K562 (cell line): ENCODE results near the gene TM7SF2. TPM values are rescaled to one million over a fixed set of nuclear protein-coding genes. Genes with fewer than 3 reads are reported as not detected.

ENCODE experiments used
- ATAC-seq: fragments of 200-7000 bp; cut with Tn5 transposase; 3 replicates; pipeline ENCODE4 v1.9.1; 2020; ENCODE audit warnings: moderate library complexity
- BruUV-seq: library from RNA; stranded (reverse); fragments of 400-500 nt; replicated peaks from 2 replicates; lab custom pipeline; 2021; lab: Mats Ljungman, UMichigan
- CTCF ChIA-PET: fragments of 300-600 bp; formaldehyde crosslinking; extraction: SDS; loops from one replicate; lab custom pipeline; 2021; ENCODE audit warnings: low intra/inter-chr PET ratio; lab: Yijun Ruan, JAX
- POLR2A ChIA-PET: fragments of 300-600, 350-650 bp; sonication (Branson Sonifier 250); formaldehyde crosslinking; extraction: SDS; loops from one replicate; lab custom pipeline; 2021; ENCODE audit warnings: antibody characterized with exemption, inconsistent platforms; lab: Yijun Ruan, JAX
- DNase-seq, 4 experiments: peaks; one replicate each; pipeline versions ENCODE4 v3.0.0 to v3.0.0-alpha.2; 2011 to 2018; ENCODE audit warnings: low spot score in 3 of 4, mixed read lengths in 3 of 4; ENCODE audit errors: extremely low read depth in 1 of 4
- FAIRE-seq: peaks from 2 replicates; lab custom pipeline; 2011; peaks lifted over from hg19 to GRCh38; lab: Jason Lieb, UNC
- H2AFZ ChIP-seq: 2 replicates; pipeline ENCODE4 v1.6.0; 2011; ENCODE audit warnings: low read depth, low read length, control low read depth, inconsistent platforms
- H3K27ac ChIP-seq: fragments of 200-600 bp; 3 replicates; pipeline ENCODE4 v1.8.0; 2011; ENCODE audit warnings: low read depth, mild to moderate bottlenecking, control low read depth, inconsistent platforms, low read length, moderate library complexity, mixed read lengths; ENCODE audit errors: extremely low read depth
- H3K27me3 ChIP-seq, 2 experiments: fragments of 300-600 bp in 1 of 2; 2 replicates in 1 of 2; 3 replicates in 1 of 2; pipeline versions ENCODE4 v1.6.0 to v1.8.0; 2011; ENCODE audit warnings: inconsistent platforms in 2 of 2, low read length in 2 of 2, mild to moderate bottlenecking in 1 of 2, mixed read lengths in 1 of 2, moderate library complexity in 1 of 2; ENCODE audit not compliant: control insufficient read depth in 2 of 2, insufficient read depth in 2 of 2
- H3K36me3 ChIP-seq: fragments of 300-600 bp; 3 replicates; pipeline ENCODE4 v1.8.0; 2011; ENCODE audit warnings: mild to moderate bottlenecking, low read length, inconsistent platforms; ENCODE audit not compliant: control insufficient read depth, insufficient read depth
- H3K4me1 ChIP-seq, 2 experiments: fragments of 200-600 bp in 1 of 2; replicated peaks in 1 of 2; 2 replicates in 1 of 2; 3 replicates in 1 of 2; pipeline versions ENCODE4 v1.5.1 to v1.8.0; 2011; ENCODE audit warnings: inconsistent platforms in 2 of 2, low read length in 2 of 2, mild to moderate bottlenecking in 1 of 2, mixed read lengths in 1 of 2, moderate library complexity in 1 of 2; ENCODE audit not compliant: control insufficient read depth in 2 of 2, insufficient read depth in 2 of 2
- H3K4me2 ChIP-seq: 2 replicates; pipeline ENCODE4 v1.6.1; 2011; ENCODE audit warnings: low read length, control low read depth, inconsistent platforms, mixed read lengths; ENCODE audit not compliant: insufficient read depth
- H3K4me3 ChIP-seq: fragments of 200-600 bp; sonication (generic), shearing (Covaris generic); 2 replicates; pipeline ENCODE4 v1.5.1; 2016; ENCODE audit warnings: control low read depth, inconsistent platforms
- H3K79me2 ChIP-seq: fragments of 200-600 bp; 3 replicates; pipeline ENCODE4 v1.8.0; 2011; ENCODE audit warnings: low read length, inconsistent platforms; ENCODE audit not compliant: control insufficient read depth, insufficient read depth
- H3K9ac ChIP-seq, 2 experiments: 2 replicates each; pipeline versions ENCODE4 v1.6.0 to v1.6.1; 2011; ENCODE audit warnings: low read depth in 2 of 2, low read length in 2 of 2, control low read depth in 1 of 2, inconsistent platforms in 1 of 2, mild to moderate bottlenecking in 1 of 2, mixed read lengths in 1 of 2; ENCODE audit not compliant: insufficient read depth in 1 of 2
- H3K9me1 ChIP-seq: one replicate; pipeline ENCODE4 v1.6.0; 2011; ENCODE audit warnings: inconsistent platforms, mild to moderate bottlenecking, low read length, moderate library complexity; ENCODE audit not compliant: control insufficient read depth, insufficient read depth
- H3K9me3 ChIP-seq: replicated peaks from 2 replicates; pipeline ENCODE4 v1.5.1; 2011; ENCODE audit warnings: low read depth, low read length, inconsistent platforms; ENCODE audit not compliant: control insufficient read depth, insufficient read depth
- H4K20me1 ChIP-seq: replicated peaks from 2 replicates; pipeline ENCODE4 v1.6.1; 2011; ENCODE audit warnings: low read length, inconsistent platforms, mixed read lengths; ENCODE audit not compliant: control insufficient read depth, insufficient read depth
- CCAR2 ChIP-seq: fragments of 200-400 bp; formaldehyde crosslinking; IDR thresholded peaks from 2 replicates; pipeline ENCODE4 v1.6.1; 2017; ENCODE audit warnings: mild to moderate bottlenecking, low read depth, low read length
- CXXC5 ChIP-seq: fragments of 250-450 bp; sonication (Bioruptor Pico); IDR thresholded peaks from 2 replicates; pipeline ENCODE4 v1.8.0; 2022; ENCODE audit warnings: inconsistent platforms, mild to moderate bottlenecking, moderate library complexity
- HDGF ChIP-seq: fragments of 450-650 bp; IDR thresholded peaks from 2 replicates; pipeline ENCODE4 v1.6.1; 2016
- RBM14 ChIP-seq: fragments of 200-400 bp; formaldehyde crosslinking; IDR thresholded peaks from 2 replicates; pipeline ENCODE4 v1.6.1; 2018; ENCODE audit warnings: low read depth, mild to moderate bottlenecking, low read length, moderate library complexity, borderline replicate concordance; ENCODE audit not compliant: insufficient read depth
- STAT6 ChIP-seq: sonication (generic); formaldehyde crosslinking; IDR thresholded peaks from 2 replicates; pipeline ENCODE4 v1.8.1; 2023; ENCODE audit warnings: mild to moderate bottlenecking, missing genetic modification reagents
- ZNF408 ChIP-seq: fragments of 250-450 bp; sonication (Bioruptor Pico); IDR thresholded peaks from 2 replicates; pipeline ENCODE4 v1.4.0; 2020; ENCODE audit warnings: low read depth, mild to moderate bottlenecking, moderate library complexity
- ZNF778 ChIP-seq: fragments of 450-650 bp; formaldehyde crosslinking; IDR thresholded peaks from 2 replicates; pipeline ENCODE4 v1.4.0; 2020; ENCODE audit warnings: mild to moderate bottlenecking, moderate library complexity
- WGBS: fragments of 100-300 bp; shearing (Covaris generic); methylation state at CpG from one replicate; pipeline ENCODE4 v1.1.6; 2016; ENCODE audit warnings: low coverage, mixed read lengths; ENCODE audit not compliant: insufficient coverage; ENCODE audit errors: missing lambda C conversion rate; 5-methylcytosine and 5-hydroxymethylcytosine counted together
- in situ Hi-C: fragments of 300-500 bp; cut with MboI; formaldehyde crosslinking; loops from 4 replicates; pipeline ENCODE4 v1.15.0; 2018; ENCODE audit warnings: inconsistent platforms, mixed read lengths
- intact Hi-C: fragments of 100-400 bp; cut with micrococcal nuclease; formaldehyde crosslinking; loops from 2 replicates; pipeline ENCODE4 v1.14.2; 2022
- polyA plus RNA-seq, 8 experiments: library from polyadenylated mRNA; depleted of rRNA in 4 of 8; stranded (reverse) in 5 of 8; unstranded in 3 of 8; fragments of >200 nt; fragmentation: Nextera tagmentation in 2 of 8; fragmentation: Illumina TruSeq in 1 of 8; extraction: Ambion mirVana in 2 of 8; extraction: Trizol in 1 of 8; gene quantifications; 2 replicates each; pipeline versions ENCODE4 v1.2.1 to v1.2.3, GENCODE V29; 2011 to 2014; ENCODE audit warnings: inconsistent platforms in 1 of 8, missing spikeins in 1 of 8
- total RNA-seq, 7 experiments: library from RNA; depleted of rRNA in 6 of 7; stranded (reverse); fragments of >200 nt in 6 of 7; fragmentation: Illumina TruSeq in 2 of 7; extraction: Trizol in 2 of 7; gene quantifications; 2 replicates each; pipeline versions ENCODE4 v1.2.1 to v1.2.3, GENCODE V29; 2011 to 2021; ENCODE audit warnings: low replicate concordance in 1 of 7

The TM7SF2 gene
- total and polyA plus RNA-seq, 9 of the 15 experiments (the other 6 are each of a cell fraction or from before 2014, with no cell fraction given) = 1.2 to 22.0 (median 14.3) TPM

GRCh38 chr11:65136515-65137096 is 24.9 kb downstream of the TM7SF2 start:
- intact Hi-C loops (no loop called here), in situ Hi-C loops (no loop called here)
- H3K27ac ChIP-seq = no peak overlapping the region
- H3K4me2 ChIP-seq = no peak overlapping the region
- FAIRE-seq (peak; percentile 29), ATAC-seq (no peak), DNase-seq (no peak)
- no peak overlapping the region for H3K4me3 ChIP-seq
- no TSS peak for BruUV-seq
- H3K9ac ChIP-seq = peak overlapping the region in 1 of 2 experiments; percentile 24; a peak in 1 of 4 replicates
- CTCF ChIA-PET = no interaction called here
- peaks cover 21 to 43% of the 10 kb centered on the region in 2 experiments; a peak in 4 of 5 replicates for H3K4me1 ChIP-seq
- WGBS = 84% methylated on average over 15 of the region's 15 CpGs
- H2AFZ ChIP-seq = no peak overlapping the region
- H3K79me2 ChIP-seq = peaks cover 34% of the 10 kb centered on the region
- POLR2A ChIA-PET = interaction anchor here (0.6 to 8.4 kb wide), 9 partner anchors 10 to 477 kb away, joined by 3 to 182 read pairs (median 9); partner anchors contain the start of genes CAPN1, FAU, MRPL49 and SPDYC
- H3K27me3 ChIP-seq = no peaks in the 10 kb centered on the region; a peak in 1 of 5 replicates
- H4K20me1 ChIP-seq = peaks cover 7% of the 10 kb centered on the region; the same call in 1 of the 2 replicates
- peaks cover 4% of the 10 kb centered on the region for H3K9me1 ChIP-seq
- H3K36me3 ChIP-seq = peaks cover 15% of the 10 kb centered on the region
- H3K9me3 ChIP-seq = no peaks in the 10 kb centered on the region
- TF ChIP-seq ZNF408 (CRISPR knock-in tag) (no peak), HDGF (no peak)
- TF ChIP-seq, all 486 proteins: peak for 0

GRCh38 chr11:65141896-65142494 is 30.3 kb downstream of the TM7SF2 start:
- Histone ChIP-seq H3K9me3 (no peaks in the 10 kb centered on the region), H3K9ac (no peak overlapping the region), H2AFZ (no peak overlapping the region), H4K20me1 (no peaks in the 10 kb centered on the region), H3K4me2 (no peak overlapping the region), H3K4me3 (no peak overlapping the region), H3K79me2 (no peaks in the 10 kb centered on the region), H3K27ac (no peak overlapping the region), H3K36me3 (no peaks in the 10 kb centered on the region), H3K27me3 (no peaks in the 10 kb centered on the region), H3K9me1 (no peaks in the 10 kb centered on the region), H3K4me1 (no peaks in the 10 kb centered on the region)
- intact Hi-C loops (no loop called here), in situ Hi-C loops (no loop called here)
- no peak for DNase-seq
- BruUV-seq = no TSS peak
- 77% methylated on average over 7 of the region's 7 CpGs for WGBS
- ChIA-PET POLR2A (interaction anchor here (1.0 kb wide), 1 partner anchor 29 kb away, joined by 4 read pairs; no protein-coding TSS in a partner anchor), CTCF (no interaction called here)
- FAIRE-seq = no peak
- ATAC-seq = no peak
- no peak for TF ChIP-seq ZNF778
- no peak for TF ChIP-seq RBM14
- TF ChIP-seq CXXC5 (CRISPR knock-in tag) = no peak
- no peak for TF ChIP-seq STAT6 (CRISPR knock-in tag)
- TF ChIP-seq CCAR2 = no peak
